A673 (cell line): ENCODE measurements around the gene RELT. TPM values are rescaled to one million over a fixed set of nuclear protein-coding genes. Genes with fewer than 3 reads are reported as not detected.

ENCODE experiments used
- BruUV-seq: library from RNA; stranded (reverse); fragments of 400-500 nt; replicated peaks from 2 replicates; lab custom pipeline; 2021; lab: Mats Ljungman, UMichigan
- CTCF ChIA-PET: fragments of 300-600 bp; sonication (Branson Sonifier 250); formaldehyde crosslinking; loops from one replicate; lab custom pipeline; 2022; ENCODE audit warnings: antibody characterized with exemption; lab: Charles Lee
- POLR2A ChIA-PET: fragments of 300-600 bp; sonication (Branson Sonifier 250); formaldehyde crosslinking; loops from one replicate; lab custom pipeline; 2022; ENCODE audit warnings: antibody characterized with exemption; ENCODE audit not compliant: low non-redundant PET; lab: Charles Lee
- DNase-seq: peaks from one replicate; pipeline ENCODE4 v3.0.0-alpha.2; 2015; ENCODE audit warnings: low spot score
- H3K27ac ChIP-seq: fragments of 200-600 bp; sonication (generic); 2 replicates; pipeline ENCODE4 v1.5.1; 2016; ENCODE audit warnings: mixed run types, low read depth, mild to moderate bottlenecking, mixed read lengths, antibody characterized with exemption, low read length; ENCODE audit not compliant: poor library complexity, severe bottlenecking
- H3K27me3 ChIP-seq: fragments of 200-600 bp; sonication (generic); replicated peaks from 2 replicates; pipeline ENCODE4 v1.6.1; 2017; ENCODE audit warnings: mixed run types, low read depth, mild to moderate bottlenecking, mixed read lengths, antibody characterized with exemption, low read length; ENCODE audit not compliant: insufficient read depth, poor library complexity
- H3K36me3 ChIP-seq: fragments of 200-600 bp; sonication (generic); 2 replicates; pipeline ENCODE4 v1.6.1; 2016; ENCODE audit warnings: mixed run types, mild to moderate bottlenecking, mixed read lengths, antibody characterized with exemption, low read length; ENCODE audit not compliant: insufficient read depth, poor library complexity, severe bottlenecking
- H3K4me1 ChIP-seq: fragments of 200-600 bp; sonication (generic); 2 replicates; pipeline ENCODE4 v1.6.1; 2017; ENCODE audit warnings: mixed run types, mild to moderate bottlenecking, mixed read lengths, antibody characterized with exemption, low read length; ENCODE audit not compliant: insufficient read depth, poor library complexity, severe bottlenecking
- H3K4me3 ChIP-seq: fragments of 200-600 bp; sonication (generic); 2 replicates; pipeline ENCODE4 v1.5.1; 2016; ENCODE audit warnings: low read depth, mixed run types, mild to moderate bottlenecking, mixed read lengths, low read length; ENCODE audit not compliant: poor library complexity, severe bottlenecking
- H3K9me3 ChIP-seq: fragments of 200-600 bp; sonication (generic); 2 replicates; pipeline ENCODE4 v1.6.1; 2016; ENCODE audit warnings: mixed run types, low read depth, mild to moderate bottlenecking, mixed read lengths, antibody characterized with exemption, low read length; ENCODE audit not compliant: poor library complexity, severe bottlenecking
- EZH2 ChIP-seq: fragments of 200-600 bp; sonication (generic); IDR thresholded peaks from 2 replicates; pipeline ENCODE4 v1.6.1; 2017; ENCODE audit warnings: borderline replicate concordance, low read depth, mild to moderate bottlenecking, mixed read lengths, antibody characterized with exemption, low read length; ENCODE audit not compliant: poor library complexity, severe bottlenecking
- intact Hi-C: fragments of 100-400 bp; cut with micrococcal nuclease; formaldehyde crosslinking; loops from one replicate; pipeline ENCODE4 v1.10.0; 2022; ENCODE audit not compliant: unreplicated experiment
- total RNA-seq: library from RNA; stranded (reverse); gene quantifications from 2 replicates; pipeline ENCODE4 v1.2.3, GENCODE V29; 2021
- TF ChIP-seq, protein P1 (sequence below): fragments of 300-800, 200-600 bp; sonication (generic); conservative IDR thresholded peaks from 2 replicates; pipeline ENCODE4 v1.5.1; 2017; ENCODE audit warnings: low read depth, mild to moderate bottlenecking, antibody characterized with exemption, low read length, moderate library complexity, mixed read lengths

The RELT gene
- total RNA-seq, 1 experiment from 2014 or later: 20.9 TPM

DNA sequence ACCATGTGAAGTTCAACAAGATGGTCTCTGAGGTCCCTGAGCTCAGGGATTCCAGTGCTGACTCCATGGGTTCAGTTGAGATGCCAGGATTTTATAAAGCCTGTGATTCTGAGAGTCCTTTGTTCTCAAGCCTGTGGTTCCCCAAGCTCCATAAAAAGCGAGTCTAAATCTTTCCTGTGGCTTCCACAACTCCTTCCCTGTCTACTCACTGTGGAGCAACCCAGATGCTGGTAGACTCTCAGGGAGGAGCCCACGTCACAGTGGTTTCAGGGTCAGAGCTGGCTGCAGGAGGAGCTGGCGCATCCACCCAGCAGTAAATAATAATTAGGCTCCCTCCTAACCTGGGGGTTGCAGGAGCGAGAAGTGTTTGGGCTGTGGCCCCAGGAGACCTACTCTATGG, 2.0 kb upstream of the RELT start:
- H3K27me3 ChIP-seq: no peaks in the 10 kb centered on the region
- CTCF ChIA-PET: no interaction called here
- H3K4me1 ChIP-seq: peaks cover 14% of the 10 kb centered on the region
- no peak overlapping the region for H3K27ac ChIP-seq
- TF ChIP-seq, protein P1, sequence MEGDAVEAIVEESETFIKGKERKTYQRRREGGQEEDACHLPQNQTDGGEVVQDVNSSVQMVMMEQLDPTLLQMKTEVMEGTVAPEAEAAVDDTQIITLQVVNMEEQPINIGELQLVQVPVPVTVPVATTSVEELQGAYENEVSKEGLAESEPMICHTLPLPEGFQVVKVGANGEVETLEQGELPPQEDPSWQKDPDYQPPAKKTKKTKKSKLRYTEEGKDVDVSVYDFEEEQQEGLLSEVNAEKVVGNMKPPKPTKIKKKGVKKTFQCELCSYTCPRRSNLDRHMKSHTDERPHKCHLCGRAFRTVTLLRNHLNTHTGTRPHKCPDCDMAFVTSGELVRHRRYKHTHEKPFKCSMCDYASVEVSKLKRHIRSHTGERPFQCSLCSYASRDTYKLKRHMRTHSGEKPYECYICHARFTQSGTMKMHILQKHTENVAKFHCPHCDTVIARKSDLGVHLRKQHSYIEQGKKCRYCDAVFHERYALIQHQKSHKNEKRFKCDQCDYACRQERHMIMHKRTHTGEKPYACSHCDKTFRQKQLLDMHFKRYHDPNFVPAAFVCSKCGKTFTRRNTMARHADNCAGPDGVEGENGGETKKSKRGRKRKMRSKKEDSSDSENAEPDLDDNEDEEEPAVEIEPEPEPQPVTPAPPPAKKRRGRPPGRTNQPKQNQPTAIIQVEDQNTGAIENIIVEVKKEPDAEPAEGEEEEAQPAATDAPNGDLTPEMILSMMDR: no peak
- no peak for TF ChIP-seq EZH2
- intact Hi-C loops: no loop called here
- POLR2A ChIA-PET: interaction anchor here (0.8 kb wide), 1 partner anchor 9 kb away, joined by 5 read pairs; no protein-coding TSS in a partner anchor
- DNase-seq: no peak
- no peaks in the 10 kb centered on the region for H3K9me3 ChIP-seq
- no peaks in the 10 kb centered on the region for H3K36me3 ChIP-seq
- H3K4me3 ChIP-seq: no peak overlapping the region
- BruUV-seq: no TSS peak

DNA sequence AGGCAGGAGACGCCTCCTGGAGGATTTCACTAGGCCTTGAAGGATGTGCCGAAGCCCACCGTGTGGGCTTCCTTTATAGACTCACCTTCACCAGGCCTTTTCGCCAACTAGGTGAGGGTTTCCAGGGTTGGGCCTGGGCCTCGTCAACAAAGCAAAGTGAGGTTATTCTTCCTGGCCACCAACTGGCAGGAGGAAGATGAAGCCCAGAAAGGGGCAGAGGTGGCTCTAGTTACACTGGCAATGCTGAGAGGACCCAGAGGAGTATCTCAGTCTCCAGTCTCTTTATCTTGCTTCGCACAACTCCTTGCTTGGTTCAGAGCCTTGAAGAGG, 404 bp upstream of the RELT start:
- H3K4me1 ChIP-seq: peaks cover 14% of the 10 kb centered on the region
- TF ChIP-seq, protein P1: no peak
- no peak for TF ChIP-seq EZH2
- BruUV-seq: no TSS peak
- H3K36me3 ChIP-seq: no peaks in the 10 kb centered on the region
- DNase-seq: no peak
- ChIA-PET CTCF (no interaction called here), POLR2A (no interaction called here)
- no peaks in the 10 kb centered on the region for H3K9me3 ChIP-seq
- H3K4me3 ChIP-seq: peak overlapping the region; percentile 98
- intact Hi-C loops: no loop called here
- no peaks in the 10 kb centered on the region for H3K27me3 ChIP-seq
- peak overlapping the region; percentile 27 for H3K27ac ChIP-seq

DNA sequence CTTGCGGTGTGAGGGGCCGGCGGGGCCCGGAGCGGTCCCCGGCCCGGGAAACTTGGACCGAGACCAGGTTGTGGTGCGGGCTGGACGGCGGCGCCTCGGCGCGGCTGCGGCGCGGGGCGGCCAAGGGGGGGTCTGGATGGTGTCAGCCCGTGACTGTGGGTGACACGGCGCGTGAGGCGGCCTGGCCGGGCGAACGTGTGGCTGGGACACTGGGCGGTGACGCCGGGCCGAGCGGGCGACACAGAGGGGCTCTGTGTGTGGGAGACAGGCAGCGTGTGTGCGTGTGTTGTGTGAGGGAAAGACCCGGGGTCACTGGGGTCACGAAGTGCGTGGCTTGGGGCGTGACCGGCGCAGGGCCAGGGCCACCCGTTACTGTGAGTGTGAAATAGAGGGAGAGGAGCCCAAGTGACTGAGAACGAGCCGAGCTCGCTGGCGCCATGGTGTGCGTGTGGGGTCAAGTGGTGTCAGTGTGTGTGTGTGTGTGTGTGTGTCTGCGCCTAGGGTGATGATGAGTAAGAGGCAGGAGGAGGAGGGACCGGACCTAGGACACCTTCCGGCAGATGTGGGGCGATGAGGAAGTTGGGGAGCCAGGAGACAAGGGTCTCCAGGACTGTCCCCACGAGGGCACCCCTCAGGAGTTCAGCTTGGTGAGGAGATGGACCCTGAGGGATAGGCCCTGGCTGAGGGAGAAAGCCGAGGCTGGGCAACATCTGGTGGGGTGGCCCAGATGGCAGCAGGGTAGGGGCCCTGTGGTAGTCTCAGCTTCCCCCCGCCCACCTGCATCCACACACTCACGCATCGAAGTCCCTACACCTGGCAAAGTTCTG, 817 bp downstream of the RELT start:
- Histone ChIP-seq H3K36me3 (no peaks in the 10 kb centered on the region), H3K27me3 (no peaks in the 10 kb centered on the region), H3K9me3 (no peaks in the 10 kb centered on the region), H3K4me3 (peak overlapping the region; percentile 98), H3K4me1 (peaks cover 14% of the 10 kb centered on the region), H3K27ac (peak overlapping the region; percentile 91)
- BruUV-seq: no TSS peak
- CTCF ChIA-PET: no interaction called here
- no peak for DNase-seq
- intact Hi-C loops: no loop called here
- TF ChIP-seq, protein P1: no peak
- no peak for TF ChIP-seq EZH2
- POLR2A ChIA-PET: no interaction called here
